ENCODE results near the gene GRIK4.

Gene GRIK4

GRCh38 chr11:120645639-120646038 lies 134.1 kb downstream of the GRIK4 start:
- no peak for DNase-seq

- no peak for DNase-seq
These were observed 134.7 kb downstream of the GRIK4 start for GRCh38 chr11:120646206-120646605.

- no peak for DNase-seq
These were observed 136.1 kb downstream of the GRIK4 start for GRCh38 chr11:120647681-120648080.

GRCh38 chr11:120648771-120649170 lies 137.2 kb downstream of the GRIK4 start:
- DNase-seq: no peak

- no peak for DNase-seq
These were observed 137.8 kb downstream of the GRIK4 start for GRCh38 chr11:120649316-120649715.

GRCh38 chr11:120651396-120651795 lies 139.8 kb downstream of the GRIK4 start:
- no peak for DNase-seq

GRCh38 chr11:120651836-120652235 lies 140.3 kb downstream of the GRIK4 start:
- DNase-seq: no peak

- DNase-seq: no peak
These were observed 141.3 kb downstream of the GRIK4 start for GRCh38 chr11:120652705-120653335.

- no peak for DNase-seq
These were observed 144.0 kb downstream of the GRIK4 start for GRCh38 chr11:120655589-120655988.

- DNase-seq: no peak
These were observed 145.9 kb downstream of the GRIK4 start for GRCh38 chr11:120657306-120658070.

GRCh38 chr11:120658071-120658423 lies 146.5 kb downstream of the GRIK4 start:
- DNase-seq: no peak

- DNase-seq: no peak
These were observed 147.5 kb downstream of the GRIK4 start for GRCh38 chr11:120659076-120659475.

- DNase-seq: no peak
These were observed 148.5 kb downstream of the GRIK4 start for GRCh38 chr11:120660024-120660565.

GRCh38 chr11:120662071-120662676 lies 150.6 kb downstream of the GRIK4 start:
- no peak for DNase-seq

GRCh38 chr11:120663142-120663541 lies 151.6 kb downstream of the GRIK4 start:
- no peak for DNase-seq

- no peak for DNase-seq
These were observed 154.6 kb downstream of the GRIK4 start for GRCh38 chr11:120666121-120666639.

GRCh38 chr11:120667281-120667680 lies 155.7 kb downstream of the GRIK4 start:
- no peak for DNase-seq

GRCh38 chr11:120667934-120668333 lies 156.4 kb downstream of the GRIK4 start:
- no peak for DNase-seq

- no peak for DNase-seq
These were observed 157.0 kb downstream of the GRIK4 start for GRCh38 chr11:120668537-120668936.

GRCh38 chr11:120674542-120674941 lies 163.0 kb downstream of the GRIK4 start:
- no peak for DNase-seq

- no peak for DNase-seq
These were observed 163.6 kb downstream of the GRIK4 start for GRCh38 chr11:120675171-120675570.

- DNase-seq: no peak
These were observed 165.4 kb downstream of the GRIK4 start for GRCh38 chr11:120676991-120677390.

GRCh38 chr11:120680322-120680721 lies 168.8 kb downstream of the GRIK4 start:
- DNase-seq: no peak
